ENCODE measurements around the gene SPTB. TPM values are rescaled to one million over a fixed set of nuclear protein-coding genes. Genes with fewer than 3 reads are reported as not detected.

SPTB gene
- total RNA-seq, 2 experiments from 2014 or later, result 0.03 to 0.08 TPM

DNA sequence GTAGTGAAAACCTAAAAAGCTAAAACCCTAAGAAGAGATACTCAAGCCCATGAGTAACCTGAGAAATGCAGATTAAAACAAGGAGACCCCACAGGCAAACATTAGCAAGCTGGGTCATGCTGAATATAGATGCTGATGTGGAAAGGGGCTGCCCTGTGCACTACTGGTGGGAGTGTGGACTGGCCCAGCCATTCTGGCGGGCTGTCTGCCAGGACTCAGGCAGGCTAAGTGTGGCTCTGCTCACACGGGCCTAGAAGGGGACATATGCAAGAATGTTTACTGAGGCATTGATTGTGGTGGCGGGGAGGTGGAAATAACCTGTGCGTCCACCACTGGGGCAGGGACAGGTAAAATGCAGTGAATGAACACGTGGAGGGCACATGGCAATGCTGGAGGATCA is 48.3 kb downstream of the SPTB start:
- Histone ChIP-seq H3K9me3 (ENCODE audit: control insufficient read depth in 1 of 2, insufficient read depth in 1 of 2, low read length in 2 of 2) (no peaks in the 10 kb centered on the region), H3K36me3 (ENCODE audit: insufficient read depth, low read length) (no peaks in the 10 kb centered on the region), H3K27me3 (ENCODE audit: control insufficient read depth in 1 of 2, insufficient read depth in 2 of 2, low read length in 2 of 2) (no peaks in the 10 kb centered on the region), H3K27ac (ENCODE audit: low read depth in 1 of 2, low read length in 2 of 2) (no peak overlapping the region), H3K4me3 (ENCODE audit: low read length) (no peak overlapping the region), H3K4me1 (ENCODE audit: insufficient read depth, low read length) (no peaks in the 10 kb centered on the region)
- ATAC-seq (ENCODE audit: poor library complexity) (no peak), DNase-seq (no peak)
- Mint-ChIP-seq H3K9me3 (no peaks in the 10 kb centered on the region), H3K36me3 (ENCODE audit: low read depth) (no peaks in the 10 kb centered on the region), H3K27me3 (peaks cover 5% of the 10 kb centered on the region), H3K4me3 (no peak overlapping the region), H3K4me1 (ENCODE audit: low read depth) (no peaks in the 10 kb centered on the region), H3K27ac (no peak overlapping the region)
- intact Hi-C loops (cut with DNase I, micrococcal nuclease), result no loop called here
- TF ChIP-seq, protein P1, sequence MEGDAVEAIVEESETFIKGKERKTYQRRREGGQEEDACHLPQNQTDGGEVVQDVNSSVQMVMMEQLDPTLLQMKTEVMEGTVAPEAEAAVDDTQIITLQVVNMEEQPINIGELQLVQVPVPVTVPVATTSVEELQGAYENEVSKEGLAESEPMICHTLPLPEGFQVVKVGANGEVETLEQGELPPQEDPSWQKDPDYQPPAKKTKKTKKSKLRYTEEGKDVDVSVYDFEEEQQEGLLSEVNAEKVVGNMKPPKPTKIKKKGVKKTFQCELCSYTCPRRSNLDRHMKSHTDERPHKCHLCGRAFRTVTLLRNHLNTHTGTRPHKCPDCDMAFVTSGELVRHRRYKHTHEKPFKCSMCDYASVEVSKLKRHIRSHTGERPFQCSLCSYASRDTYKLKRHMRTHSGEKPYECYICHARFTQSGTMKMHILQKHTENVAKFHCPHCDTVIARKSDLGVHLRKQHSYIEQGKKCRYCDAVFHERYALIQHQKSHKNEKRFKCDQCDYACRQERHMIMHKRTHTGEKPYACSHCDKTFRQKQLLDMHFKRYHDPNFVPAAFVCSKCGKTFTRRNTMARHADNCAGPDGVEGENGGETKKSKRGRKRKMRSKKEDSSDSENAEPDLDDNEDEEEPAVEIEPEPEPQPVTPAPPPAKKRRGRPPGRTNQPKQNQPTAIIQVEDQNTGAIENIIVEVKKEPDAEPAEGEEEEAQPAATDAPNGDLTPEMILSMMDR (IDR thresholded peaks at IDR 0.05), result no peak
- ChIA-PET CTCF (no interaction called here), POLR2A (no interaction called here)

DNA sequence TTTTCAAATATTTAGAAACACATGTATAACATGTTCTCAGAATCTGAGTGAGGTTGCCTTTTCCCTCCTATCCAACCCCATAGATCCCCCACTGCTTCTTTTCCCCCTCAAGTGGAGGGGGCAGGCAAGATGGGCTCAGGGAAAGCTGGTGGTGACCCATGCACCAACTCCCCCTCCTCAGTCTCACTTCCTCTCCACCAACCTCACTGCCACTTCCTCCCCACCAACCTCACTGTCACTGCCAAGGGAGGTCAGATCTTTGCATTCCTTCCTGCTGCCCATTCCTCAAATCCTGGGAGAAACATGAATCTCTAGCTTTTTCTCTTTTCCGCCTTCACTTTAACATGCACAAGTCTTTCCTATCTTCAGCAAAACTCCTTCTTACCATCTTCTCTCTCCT is 48.7 kb downstream of the SPTB start:
- ATAC-seq (ENCODE audit: poor library complexity), result no peak

DNA sequence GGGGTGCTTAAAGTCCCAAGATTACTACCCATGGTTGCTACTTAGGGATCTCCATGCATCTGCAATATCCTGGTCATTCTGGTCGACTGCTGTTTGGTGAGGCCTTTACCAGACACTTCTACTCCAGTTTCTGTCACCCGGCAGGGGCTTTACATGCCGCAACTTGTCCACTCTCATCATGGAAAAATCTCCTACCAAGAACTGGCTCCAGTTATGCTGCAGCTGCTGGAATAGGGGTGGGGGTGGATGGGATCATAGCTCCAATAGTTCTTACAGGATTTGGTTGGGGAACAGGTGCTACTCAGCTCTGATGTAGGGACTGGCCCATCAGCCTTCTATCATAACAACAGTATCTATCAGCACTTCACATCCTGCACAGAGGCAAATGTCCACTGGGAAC is 51.6 kb downstream of the SPTB start:
- CTCF ChIA-PET, result no interaction called here
- no peaks in the 10 kb centered on the region for H3K27me3 ChIP-seq (ENCODE audit: control insufficient read depth in 1 of 2, insufficient read depth in 2 of 2, low read length in 2 of 2)
- H3K9me3 ChIP-seq (ENCODE audit: control insufficient read depth in 1 of 2, insufficient read depth in 1 of 2, low read length in 2 of 2), result no peaks in the 10 kb centered on the region
- no peak overlapping the region for H3K27ac ChIP-seq (ENCODE audit: low read depth in 1 of 2, low read length in 2 of 2)
- TF ChIP-seq, protein P1 (IDR thresholded peaks at IDR 0.05), result no peak
- Mint-ChIP-seq H3K9me3 (no peaks in the 10 kb centered on the region), H3K36me3 (ENCODE audit: low read depth) (no peaks in the 10 kb centered on the region), H3K4me3 (no peak overlapping the region), H3K4me1 (ENCODE audit: low read depth) (peaks cover 4% of the 10 kb centered on the region), H3K27ac (no peak overlapping the region), H3K27me3 (peaks cover 8% of the 10 kb centered on the region)
- no peak overlapping the region for H3K4me3 ChIP-seq (ENCODE audit: low read length)
- intact Hi-C loops (cut with DNase I, micrococcal nuclease), result no loop called here
- POLR2A ChIA-PET, result no interaction called here
- DNase-seq, result no peak
- peaks cover 5% of the 10 kb centered on the region for H3K4me1 ChIP-seq (ENCODE audit: insufficient read depth, low read length)
- no peaks in the 10 kb centered on the region for H3K36me3 ChIP-seq (ENCODE audit: insufficient read depth, low read length)
- ATAC-seq (ENCODE audit: poor library complexity), result no peak

More for the DNA sequence above, 48.7 kb downstream of the SPTB start:
- no peaks in the 10 kb centered on the region for H3K4me1 Mint-ChIP-seq (ENCODE audit: low read depth)
- no peak overlapping the region for H3K4me3 Mint-ChIP-seq
- ChIA-PET POLR2A (no interaction called here), CTCF (no interaction called here)
- Histone ChIP-seq H3K4me3 (ENCODE audit: low read length) (no peak overlapping the region), H3K4me1 (ENCODE audit: insufficient read depth, low read length) (no peaks in the 10 kb centered on the region), H3K27ac (ENCODE audit: low read depth in 1 of 2, low read length in 2 of 2) (no peak overlapping the region), H3K36me3 (ENCODE audit: insufficient read depth, low read length) (no peaks in the 10 kb centered on the region), H3K9me3 (ENCODE audit: control insufficient read depth in 1 of 2, insufficient read depth in 1 of 2, low read length in 2 of 2) (no peaks in the 10 kb centered on the region), H3K27me3 (ENCODE audit: control insufficient read depth in 1 of 2, insufficient read depth in 2 of 2, low read length in 2 of 2) (no peaks in the 10 kb centered on the region)
- no peak for DNase-seq
- no peak overlapping the region for H3K27ac Mint-ChIP-seq
- TF ChIP-seq, protein P1 (IDR thresholded peaks at IDR 0.05), result no peak
- H3K9me3 Mint-ChIP-seq, result no peaks in the 10 kb centered on the region
- intact Hi-C loops (cut with DNase I, micrococcal nuclease), result no loop called here
- peaks cover 3% of the 10 kb centered on the region for H3K27me3 Mint-ChIP-seq
- H3K36me3 Mint-ChIP-seq (ENCODE audit: low read depth), result no peaks in the 10 kb centered on the region

Measured in CD4-positive, alpha-beta T cell (primary cell).